K562 (cell line): ENCODE data around the gene HBP1. TPM values are rescaled to one million over a fixed set of nuclear protein-coding genes. Genes with fewer than 3 reads are reported as not detected.
A peak's percentile ranks its signal among the peaks of the same experiment; 100 is the strongest.

ENCODE experiments used
- ATF4 ChIP-seq: fragments of 450-650 bp; formaldehyde crosslinking; IDR thresholded peaks from 2 replicates; pipeline ENCODE4 v1.4.0; 2022; ENCODE audit warnings: mild to moderate bottlenecking, moderate library complexity
- CREB3L1 ChIP-seq: fragments of 450-650 bp; IDR thresholded peaks from 2 replicates; pipeline ENCODE4 v1.6.1; 2014; ENCODE audit warnings: low read depth, mild to moderate bottlenecking, moderate library complexity, borderline replicate concordance
- E2F5 ChIP-seq: sonication (generic); formaldehyde crosslinking; IDR thresholded peaks from 2 replicates; pipeline ENCODE4 v1.8.0; 2022; ENCODE audit warnings: mild to moderate bottlenecking, missing genetic modification reagents
- GATAD2B ChIP-seq: fragments of 450-650 bp; IDR thresholded peaks from 2 replicates; pipeline ENCODE4 v1.6.1; 2017; ENCODE audit warnings: mild to moderate bottlenecking, borderline replicate concordance
- HNRNPK ChIP-seq: fragments of 200-400 bp; formaldehyde crosslinking; IDR thresholded peaks from one replicate; pipeline ENCODE4 v1.6.1; 2018; ENCODE audit warnings: mild to moderate bottlenecking, low read depth, low read length; ENCODE audit not compliant: poor library complexity, severe bottlenecking
- MITF ChIP-seq: IDR thresholded peaks from 2 replicates; pipeline ENCODE4 v1.6.1; 2014; ENCODE audit warnings: antibody characterized with exemption
- MTA1 ChIP-seq: fragments of 450-650 bp; IDR thresholded peaks from 2 replicates; pipeline ENCODE4 v1.6.1; 2017; ENCODE audit warnings: borderline replicate concordance
- NR2C2 ChIP-seq, 2 experiments: fragments of 200-800 bp in 1 of 2; sonication (Bioruptor generic) in 1 of 2; sonication (generic) in 1 of 2; formaldehyde crosslinking in 1 of 2; IDR thresholded peaks; 2 replicates each; pipeline versions ENCODE4 v1.6.1 to v1.8.0; 2016 to 2022; ENCODE audit warnings: mild to moderate bottlenecking in 1 of 2, missing compliant biosample characterization in 1 of 2, missing genetic modification characterization in 1 of 2, missing genetic modification reagents in 1 of 2
- POLR3G ChIP-seq: IDR thresholded peaks from 2 replicates; pipeline ENCODE4 v1.6.1; 2011; ENCODE audit not compliant: insufficient read length, insufficient replicate concordance; ENCODE audit errors: extremely low read depth
- PREB ChIP-seq: sonication (generic); formaldehyde crosslinking; IDR thresholded peaks from 2 replicates; pipeline ENCODE4 v1.8.1; 2023; ENCODE audit warnings: mild to moderate bottlenecking, missing genetic modification reagents
- THAP12 ChIP-seq: fragments of 250-450 bp; sonication (Bioruptor Pico); IDR thresholded peaks from 2 replicates; pipeline ENCODE4 v1.9.0; 2021; ENCODE audit warnings: mild to moderate bottlenecking, inconsistent platforms
- TRIM28 ChIP-seq: fragments of 450-650 bp; IDR thresholded peaks from 2 replicates; pipeline ENCODE4 v1.6.1; 2017
- ZFP91 ChIP-seq: sonication (generic); formaldehyde crosslinking; IDR thresholded peaks from 2 replicates; pipeline ENCODE4 v1.8.0; 2022; ENCODE audit warnings: mild to moderate bottlenecking, missing genetic modification reagents
- ZNF165 ChIP-seq: fragments of 250-450 bp; sonication (Bioruptor Pico); IDR thresholded peaks from 2 replicates; pipeline ENCODE4 v1.4.0; 2020; ENCODE audit warnings: borderline replicate concordance
- ZNF436 ChIP-seq: fragments of 250-450, 450-650 bp; sonication (Bioruptor Pico); formaldehyde crosslinking; IDR thresholded peaks from 2 replicates; pipeline ENCODE4 v1.7.0; 2020; ENCODE audit warnings: mild to moderate bottlenecking
- polyA plus RNA-seq, 8 experiments: library from polyadenylated mRNA; depleted of rRNA in 4 of 8; stranded (reverse) in 5 of 8; unstranded in 3 of 8; fragments of >200 nt; fragmentation: Nextera tagmentation in 2 of 8; fragmentation: Illumina TruSeq in 1 of 8; extraction: Ambion mirVana in 2 of 8; extraction: Trizol in 1 of 8; gene quantifications; 2 replicates each; pipeline versions ENCODE4 v1.2.1 to v1.2.3, GENCODE V29; 2011 to 2014; ENCODE audit warnings: inconsistent platforms in 1 of 8, missing spikeins in 1 of 8
- total RNA-seq, 7 experiments: library from RNA; depleted of rRNA in 6 of 7; stranded (reverse); fragments of >200 nt in 6 of 7; fragmentation: Illumina TruSeq in 2 of 7; extraction: Trizol in 2 of 7; gene quantifications; 2 replicates each; pipeline versions ENCODE4 v1.2.1 to v1.2.3, GENCODE V29; 2011 to 2021; ENCODE audit warnings: low replicate concordance in 1 of 7

HBP1 gene
- total and polyA plus RNA-seq, 9 of the 15 experiments (the other 6 are each of a cell fraction or from before 2014, with no cell fraction given): 18.7 to 59.9 (median 27.0) TPM

- TF ChIP-seq E2F5 (CRISPR knock-in tag) (0 out of 2 replicates have a peak, but pooled peaks have one; percentile 68), CREB3L1 (peak; percentile 68; the same call in 1 of the 2 replicates), POLR3G (no peak), NR2C2 (CRISPR knock-in tag; IDR thresholded peaks at IDR 0.05) (peak; percentile 22; the same call in 1 of the 2 replicates), NR2C2 (tag; IDR thresholded peaks at IDR 0.05) (peak; percentile 13; the same call in 1 of the 2 replicates), ZNF436 (CRISPR knock-in tag) (no peak), PREB (CRISPR knock-in tag) (no peak), ZNF165 (CRISPR knock-in tag) (no peak), MTA1 (peak; percentile 75), GATAD2B (peak; percentile 34; the same call in 1 of the 2 replicates), ZFP91 (peak; percentile 84), HNRNPK (peak; percentile 13), TRIM28 (peak; percentile 70), MITF (peak; percentile 100), ATF4 (CRISPR knock-in tag) (peak; percentile 51), THAP12 (CRISPR knock-in tag) (peak; percentile 87)
These were observed 582 bp downstream of the HBP1 start (continued) for GRCh38 chr7:107169120-107170050.
